Activated effector memory CD4-positive, alpha-beta T cell treated with anti-CD3 and anti-CD28 coated beads, Interleukin-2, amount 50 U/mL, for 16 hours (primary cell): ENCODE results near the gene VAX1.
"Not testable (repeated sequence)": the region's sequence is repeated elsewhere in the genome, so short reads cannot be mapped to it uniquely, and the experiment has no call there.

ENCODE experiments used
- DNase-seq: peaks from one replicate; pipeline ENCODE4 v3.0.0-alpha.2; 2020

The VAX1 gene

GRCh38 chr10:117134306-117135025, 3.6 kb downstream of the VAX1 start:
- no peak for DNase-seq

- DNase-seq, result no peak
Measured at GRCh38 chr10:117134056-117134305, 4.1 kb downstream of the VAX1 start.

- no peak for DNase-seq
Measured at GRCh38 chr10:117133273-117134055, 4.6 kb downstream of the VAX1 start.

GRCh38 chr10:117132751-117133231, 5.3 kb downstream of the VAX1 start:
- no peak for DNase-seq

GRCh38 chr10:117131376-117132327, 6.4 kb downstream of the VAX1 start:
- DNase-seq, result no peak

- no peak for DNase-seq
Measured at GRCh38 chr10:117130862-117131375, 7.2 kb downstream of the VAX1 start.

GRCh38 chr10:117130346-117130745, 7.7 kb downstream of the VAX1 start:
- no peak for DNase-seq

GRCh38 chr10:117126645-117127044, 11.4 kb downstream of the VAX1 start:
- DNase-seq, result not testable (repeated sequence)

- DNase-seq, result no peak
Measured at GRCh38 chr10:117126034-117126433, 12.0 kb downstream of the VAX1 start.

- no peak for DNase-seq
Measured at GRCh38 chr10:117112220-117112619, 25.9 kb downstream of the VAX1 start.

GRCh38 chr10:117107238-117107637, 30.8 kb downstream of the VAX1 start:
- no peak for DNase-seq

GRCh38 chr10:117096599-117097201, 41.4 kb downstream of the VAX1 start:
- no peak for DNase-seq

GRCh38 chr10:117094856-117095255, 43.2 kb downstream of the VAX1 start:
- DNase-seq, result no peak

- DNase-seq, result no peak
Measured at GRCh38 chr10:117092386-117092785, 45.7 kb downstream of the VAX1 start.

- DNase-seq, result no peak
Measured at GRCh38 chr10:117090834-117091233, 47.2 kb downstream of the VAX1 start.

GRCh38 chr10:117087521-117087920, 50.5 kb downstream of the VAX1 start:
- DNase-seq, result no peak

GRCh38 chr10:117086546-117086945, 51.5 kb downstream of the VAX1 start:
- DNase-seq, result no peak

- DNase-seq, result not testable (repeated sequence)
Measured at GRCh38 chr10:117084421-117085246, 53.4 kb downstream of the VAX1 start.
